NCI-H2107 (cell line): ENCODE results near the gene LINGO4.
A peak's percentile ranks its signal among the peaks of the same experiment; 100 is the strongest.

Experiments used
- DNase-seq: peaks from one replicate; lab custom pipeline; 2025; lab: John Stamatoyannopoulos, UW

Gene LINGO4

GRCh38 chr1:151805066-151805820, at the start of gene LINGO4:
Gene LINGO4 (minus strand): TSS chr1:151805419. CDS start chr1:151802704, 2,715 bp downstream.
- no peak for DNase-seq

GRCh38 chr1:151854658-151855057, 49.4 kb upstream of the LINGO4 start:
- DNase-seq = no peak

- no peak for DNase-seq
Observed at GRCh38 chr1:151853411-151853943, 48.3 kb upstream of the LINGO4 start, which contains the start of gene THEM5. Gene THEM5 (minus strand): TSS chr1:151853712. CDS start chr1:151853565, 147 bp downstream.

GRCh38 chr1:151852733-151853132, 47.5 kb upstream of the LINGO4 start:
- no peak for DNase-seq

- no peak for DNase-seq
Observed at GRCh38 chr1:151851886-151852285, 46.7 kb upstream of the LINGO4 start.

- no peak for DNase-seq
Observed at GRCh38 chr1:151849871-151850270, 44.7 kb upstream of the LINGO4 start.

GRCh38 chr1:151849126-151849525, 43.9 kb upstream of the LINGO4 start:
- no peak for DNase-seq

GRCh38 chr1:151847867-151848596, 42.8 kb upstream of the LINGO4 start:
- no peak for DNase-seq

- DNase-seq = no peak
Observed at GRCh38 chr1:151846686-151847237, 41.5 kb upstream of the LINGO4 start.

GRCh38 chr1:151846062-151846568, 40.9 kb upstream of the LINGO4 start:
- no peak for DNase-seq

GRCh38 chr1:151843398-151843797, 38.2 kb upstream of the LINGO4 start:
- DNase-seq = no peak

- DNase-seq = no peak
Observed at GRCh38 chr1:151841141-151841540, 35.9 kb upstream of the LINGO4 start.

GRCh38 chr1:151840421-151840820, 35.2 kb upstream of the LINGO4 start:
- DNase-seq = no peak

GRCh38 chr1:151839457-151840403, 34.5 kb upstream of the LINGO4 start, which contains the start of gene C2CD4D:
Gene C2CD4D (minus strand): TSS chr1:151839820. CDS start chr1:151838989, 831 bp downstream.
- DNase-seq = peak; percentile 50

GRCh38 chr1:151839082-151839412, 33.8 kb upstream of the LINGO4 start:
- DNase-seq = no peak

- DNase-seq = no peak
Observed at GRCh38 chr1:151838222-151839081, 33.2 kb upstream of the LINGO4 start.

- DNase-seq = no peak
Observed at GRCh38 chr1:151837884-151838221, 32.6 kb upstream of the LINGO4 start.

- DNase-seq = no peak
Observed at GRCh38 chr1:151837197-151837596, 32.0 kb upstream of the LINGO4 start.

GRCh38 chr1:151835596-151835995, 30.4 kb upstream of the LINGO4 start:
- no peak for DNase-seq

- no peak for DNase-seq
Observed at GRCh38 chr1:151834239-151834638, 29.0 kb upstream of the LINGO4 start.
